HEK293 (cell line): ENCODE data around the gene ICE2.

Source experiments
- CTCF ChIA-PET: fragments of 350-600 bp; formaldehyde crosslinking; extraction: SDS; loops from one replicate; lab custom pipeline; 2021; ENCODE audit warnings: antibody characterized with exemption; lab: Yijun Ruan, JAX
- POLR2A ChIA-PET: fragments of 300-600 bp; formaldehyde crosslinking; extraction: SDS; loops from one replicate; lab custom pipeline; 2020; ENCODE audit warnings: antibody characterized with exemption, inconsistent platforms; lab: Yijun Ruan, JAX
- H3K27ac ChIP-seq: fragments of 200-500 bp; sonication (Bioruptor generic); 2 replicates; pipeline ENCODE4 v1.5.1; 2014; ENCODE audit warnings: low read depth, low read length, control low read depth, inconsistent platforms; ENCODE audit errors: extremely low read depth
- H3K36me3 ChIP-seq, 2 experiments: fragments of 200-500 bp in 1 of 2; sonication (Bioruptor generic) in 1 of 2; 1 replicate in 1 of 2; 2 replicates in 1 of 2; pipeline ENCODE4 v1.5.1; 2014 to 2017; ENCODE audit warnings: inconsistent platforms in 2 of 2, low read length in 2 of 2; ENCODE audit not compliant: control insufficient read depth in 2 of 2, insufficient read depth in 1 of 2
- H3K4me1 ChIP-seq: fragments of 200-500 bp; sonication (Bioruptor generic); 2 replicates; pipeline ENCODE4 v1.5.1; 2014; ENCODE audit warnings: mild to moderate bottlenecking, low read length, inconsistent platforms; ENCODE audit not compliant: control insufficient read depth, insufficient read depth
- H3K4me3 ChIP-seq: 2 replicates; pipeline ENCODE4 v1.5.1; 2011; ENCODE audit warnings: low read depth, mild to moderate bottlenecking, control low read depth, low read length, moderate library complexity
- H3K9me3 ChIP-seq: fragments of 200-500 bp; sonication (Bioruptor generic); 2 replicates; pipeline ENCODE4 v1.5.1; 2014; ENCODE audit warnings: low read depth, low read length, inconsistent platforms; ENCODE audit not compliant: control insufficient read depth, insufficient read depth
- ELK4 ChIP-seq: IDR thresholded peaks from 2 replicates; pipeline ENCODE4 v1.6.1; 2011; ENCODE audit warnings: mild to moderate bottlenecking, low read depth, low read length, borderline replicate concordance
- KLF1 ChIP-seq: fragments of 450-650 bp; formaldehyde crosslinking; IDR thresholded peaks from 2 replicates; pipeline ENCODE4 v1.5.1; 2016; ENCODE audit warnings: missing biosample characterization, missing genetic modification characterization
- KLF9 ChIP-seq: fragments of 450-650 bp; formaldehyde crosslinking; IDR thresholded peaks from 2 replicates; pipeline ENCODE4 v1.5.1; 2016; ENCODE audit warnings: missing biosample characterization, missing genetic modification characterization, low read depth
- MYNN ChIP-seq: fragments of 450-650 bp; formaldehyde crosslinking; IDR thresholded peaks from 2 replicates; pipeline ENCODE4 v1.5.1; 2016; ENCODE audit warnings: missing biosample characterization, missing genetic modification characterization, borderline replicate concordance
- PRDM2 ChIP-seq: fragments of 450-650 bp; formaldehyde crosslinking; IDR thresholded peaks from 2 replicates; pipeline ENCODE4 v1.5.1; 2016; ENCODE audit warnings: missing biosample characterization, missing genetic modification characterization, borderline replicate concordance
- SP3 ChIP-seq: fragments of 450-650 bp; formaldehyde crosslinking; IDR thresholded peaks from 2 replicates; pipeline ENCODE4 v1.5.1; 2016; ENCODE audit warnings: missing biosample characterization, missing genetic modification characterization
- TCF7L2 ChIP-seq: IDR thresholded peaks from 2 replicates; pipeline ENCODE4 v1.6.1; 2011; ENCODE audit warnings: low read depth, mild to moderate bottlenecking, inconsistent platforms, low read length, moderate library complexity, borderline replicate concordance
- ZBTB21 ChIP-seq: fragments of 450-650 bp; formaldehyde crosslinking; IDR thresholded peaks from 2 replicates; pipeline ENCODE4 v1.5.1; 2017; ENCODE audit warnings: missing biosample characterization, missing genetic modification characterization
- ZNF114 ChIP-seq: fragments of 450-650 bp; formaldehyde crosslinking; IDR thresholded peaks from 2 replicates; pipeline ENCODE4 v1.5.0; 2017; ENCODE audit warnings: missing biosample characterization, missing genetic modification characterization
- ZNF155 ChIP-seq: fragments of 450-650 bp; formaldehyde crosslinking; IDR thresholded peaks from 2 replicates; pipeline ENCODE4 v1.5.1; 2016; ENCODE audit warnings: missing biosample characterization, missing genetic modification characterization
- ZNF19 ChIP-seq: fragments of 450-650 bp; formaldehyde crosslinking; IDR thresholded peaks from 2 replicates; pipeline ENCODE4; 2016; ENCODE audit warnings: missing biosample characterization, missing genetic modification characterization, low read depth
- ZNF280C ChIP-seq: fragments of 450-650 bp; formaldehyde crosslinking; IDR thresholded peaks from 2 replicates; pipeline ENCODE4 v1.5.1; 2016; ENCODE audit warnings: missing biosample characterization, missing genetic modification characterization
- ZNF354C ChIP-seq: fragments of 450-650 bp; formaldehyde crosslinking; IDR thresholded peaks from 2 replicates; pipeline ENCODE4 v1.5.1; 2016; ENCODE audit warnings: missing biosample characterization, missing genetic modification characterization, low read depth, borderline replicate concordance
- ZNF423 ChIP-seq: fragments of 450-650 bp; formaldehyde crosslinking; IDR thresholded peaks from 2 replicates; pipeline ENCODE4 v1.5.1; 2016; ENCODE audit warnings: missing biosample characterization, missing genetic modification characterization
- ZNF449 ChIP-seq: fragments of 450-650 bp; formaldehyde crosslinking; IDR thresholded peaks from 2 replicates; pipeline ENCODE4 v1.5.1; 2017; ENCODE audit warnings: missing biosample characterization, mild to moderate bottlenecking, missing genetic modification characterization, moderate library complexity
- ZNF513 ChIP-seq: fragments of 450-650 bp; IDR thresholded peaks from 2 replicates; pipeline ENCODE4 v1.5.1; 2018; ENCODE audit warnings: missing biosample characterization, missing genetic modification characterization
- ZNF521 ChIP-seq: fragments of 450-650 bp; formaldehyde crosslinking; IDR thresholded peaks from 2 replicates; pipeline ENCODE4 v1.5.1; 2017; ENCODE audit warnings: missing biosample characterization, mild to moderate bottlenecking, missing genetic modification characterization
- ZNF530 ChIP-seq: fragments of 450-650 bp; formaldehyde crosslinking; IDR thresholded peaks from 2 replicates; pipeline ENCODE4 v1.5.1; 2016; ENCODE audit warnings: low read depth, missing biosample characterization, missing genetic modification characterization
- ZNF544 ChIP-seq: fragments of 450-650 bp; formaldehyde crosslinking; IDR thresholded peaks from 2 replicates; pipeline ENCODE4 v1.5.0; 2017; ENCODE audit warnings: missing biosample characterization, missing genetic modification characterization
- ZNF626 ChIP-seq: fragments of 450-650 bp; sonication (Bioruptor Pico); formaldehyde crosslinking; IDR thresholded peaks from 2 replicates; pipeline ENCODE4 v1.5.1; 2018; ENCODE audit warnings: missing biosample characterization, missing genetic modification characterization, inconsistent platforms
- ZNF658 ChIP-seq: fragments of 450-650 bp; formaldehyde crosslinking; IDR thresholded peaks from 2 replicates; pipeline ENCODE4; 2016; ENCODE audit warnings: missing biosample characterization, missing genetic modification characterization
- ZNF660 ChIP-seq: fragments of 450-650 bp; IDR thresholded peaks from 2 replicates; pipeline ENCODE4 v1.5.1; 2018; ENCODE audit warnings: missing biosample characterization, mild to moderate bottlenecking, missing genetic modification characterization
- ZNF76 ChIP-seq: fragments of 450-650 bp; formaldehyde crosslinking; IDR thresholded peaks from 2 replicates; pipeline ENCODE4; 2016; ENCODE audit warnings: low read depth, missing biosample characterization, missing genetic modification characterization, borderline replicate concordance
- ZNF792 ChIP-seq: fragments of 450-650 bp; formaldehyde crosslinking; IDR thresholded peaks from 2 replicates; pipeline ENCODE4 v1.5.1; 2016; ENCODE audit warnings: missing biosample characterization, missing genetic modification characterization

The ICE2 gene

GRCh38 chr15:60392986-60393790 is 85.8 kb downstream of the ICE2 start (continued):
- TF ChIP-seq ZNF513 (tag by site-specific recombination), result no peak
- no peak for TF ChIP-seq ZNF792 (tag by site-specific recombination)
- TF ChIP-seq ZNF76, result 0 out of 2 replicates have a peak, but pooled peaks have one; percentile 50
- no peak for TF ChIP-seq ZNF521
- TF ChIP-seq ZNF19 (tag by site-specific recombination), result no peak
- TF ChIP-seq PRDM2 (tag by site-specific recombination), result no peak
- no peak for TF ChIP-seq TCF7L2
- TF ChIP-seq ZBTB21, result peak; percentile 61
- no peak for TF ChIP-seq ZNF544 (tag by site-specific recombination)
- no peak for TF ChIP-seq ZNF423 (tag by site-specific recombination)
- TF ChIP-seq KLF9 (tag by site-specific recombination), result 0 out of 2 replicates have a peak, but pooled peaks have one; percentile 21
- TF ChIP-seq ZNF280C (tag by site-specific recombination), result no peak
- no peak for TF ChIP-seq ZNF530 (tag by site-specific recombination)
- TF ChIP-seq ZNF626, result no peak

GRCh38 chr15:60392601-60392985 is 86.3 kb downstream of the ICE2 start:
- no peak overlapping the region for H3K4me3 ChIP-seq
- peaks cover 48% of the 10 kb centered on the region for H3K4me1 ChIP-seq
- peaks cover 0 to 36% of the 10 kb centered on the region in 2 experiments; a peak in 2 of 3 replicates for H3K36me3 ChIP-seq
- POLR2A ChIA-PET, result interaction anchor here (0.9 to 1.1 kb wide), 2 partner anchors 16 to 18 kb away, joined by 3 read pairs; no protein-coding TSS in a partner anchor
- CTCF ChIA-PET, result no interaction called here
- no peaks in the 10 kb centered on the region for H3K9me3 ChIP-seq
- peak overlapping the region; percentile 72; the same call in 1 of the 2 replicates for H3K27ac ChIP-seq
- TF ChIP-seq KLF9 (tag by site-specific recombination), result peak; percentile 80
- TF ChIP-seq ZNF660 (tag by site-specific recombination), result no peak
- TF ChIP-seq ELK4, result no peak
- no peak for TF ChIP-seq ZNF449 (tag by site-specific recombination)
- TF ChIP-seq ZNF658 (tag by site-specific recombination), result no peak
- no peak for TF ChIP-seq ZNF354C (tag by site-specific recombination)
- peak; percentile 45; the same call in 1 of the 2 replicates for TF ChIP-seq KLF1 (tag by site-specific recombination)
- no peak for TF ChIP-seq ZNF114 (tag by site-specific recombination)
- no peak for TF ChIP-seq MYNN (tag by site-specific recombination)
- TF ChIP-seq ZNF155, result no peak
- no peak for TF ChIP-seq SP3 (tag by site-specific recombination)
